GM18498 (cell line): ENCODE results near the gene CLK2.
A peak's percentile ranks its signal among the peaks of the same experiment; 100 is the strongest.
"Not testable (repeated sequence)": the region's sequence is repeated elsewhere in the genome, so short reads cannot be mapped to it uniquely, and the experiment has no call there.

ENCODE experiments used
- ATAC-seq: cut with Tn5 transposase; IDR thresholded peaks from one replicate; pipeline ENCODE4 v1.9.1; 2021; ENCODE audit warnings: mild to moderate bottlenecking, moderate library complexity; ENCODE audit not compliant: unreplicated experiment

The CLK2 gene

GRCh38 chr1:155297384-155297783 lies 24.1 kb upstream of the CLK2 start:
- ATAC-seq, result no peak

GRCh38 chr1:155296661-155297060 lies 23.4 kb upstream of the CLK2 start:
- ATAC-seq, result no peak

- ATAC-seq, result no peak
These were observed 22.6 kb upstream of the CLK2 start for GRCh38 chr1:155295942-155296267.

DNA sequence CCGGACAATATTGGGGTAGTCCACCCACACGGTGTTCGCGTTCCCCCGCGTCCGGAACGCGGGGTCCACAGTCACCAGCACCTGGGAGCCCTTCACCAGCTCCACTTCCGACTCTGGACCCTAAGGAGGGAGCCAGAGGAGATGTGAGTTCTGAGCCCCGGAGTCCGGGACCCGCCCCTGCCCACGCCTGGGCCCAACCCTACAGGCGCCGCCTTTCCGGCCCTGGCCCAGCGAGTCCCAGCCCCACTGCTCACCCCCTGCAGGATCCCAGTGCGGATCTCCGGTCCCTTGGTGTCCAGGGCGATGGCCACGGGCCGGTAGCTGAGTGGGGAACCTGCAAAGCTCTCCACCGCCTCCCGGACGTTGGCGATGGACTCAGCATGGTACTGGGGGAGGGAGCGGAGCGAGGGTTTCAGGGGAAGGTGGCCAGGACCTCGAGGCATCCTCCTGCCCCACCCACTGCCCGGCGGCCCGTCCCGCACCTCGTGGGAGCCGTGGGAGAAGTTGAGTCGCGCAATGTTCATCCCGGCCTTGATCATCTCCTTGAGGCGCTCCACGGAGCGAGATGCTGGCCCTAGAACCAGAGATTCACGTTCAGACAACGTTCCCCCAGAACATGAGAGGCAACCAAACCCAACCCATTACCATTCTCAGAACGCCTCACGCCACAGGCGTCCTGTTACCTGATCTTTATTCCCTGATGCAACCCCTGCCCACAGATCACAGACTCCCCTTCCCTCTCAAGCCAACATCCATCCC lies 22.1 kb upstream of the CLK2 start:
- no peak for ATAC-seq

- ATAC-seq, result no peak
These were observed 21.3 kb upstream of the CLK2 start for GRCh38 chr1:155294520-155295182.

GRCh38 chr1:155293086-155293749 lies 19.9 kb upstream of the CLK2 start:
- no peak for ATAC-seq

GRCh38 chr1:155291006-155291405 lies 17.7 kb upstream of the CLK2 start:
- ATAC-seq, result not testable (repeated sequence)

- no peak for ATAC-seq
These were observed 14.8 kb upstream of the CLK2 start for GRCh38 chr1:155287987-155288543.

DNA sequence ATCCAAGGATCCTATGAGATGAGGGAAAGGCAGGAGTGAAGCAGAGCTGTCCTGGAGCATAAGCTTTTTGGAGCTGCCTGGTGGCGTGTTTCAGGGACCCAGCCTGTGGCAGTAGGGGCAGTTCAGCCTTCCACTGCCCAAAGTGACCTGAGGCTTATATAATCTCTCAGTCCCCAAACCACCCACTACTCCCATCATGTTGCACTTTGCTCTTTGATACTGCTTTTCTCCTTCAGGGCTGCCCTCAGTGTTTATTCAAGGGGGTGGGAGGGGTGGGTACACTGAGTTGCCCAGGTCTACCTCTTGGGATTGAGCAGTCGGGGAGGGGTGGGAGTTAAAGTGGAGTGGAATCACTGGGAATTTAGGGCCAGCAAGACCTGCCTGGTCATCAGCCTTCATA lies 13.2 kb upstream of the CLK2 start:
- ATAC-seq, result no peak

- no peak for ATAC-seq
These were observed 12.3 kb upstream of the CLK2 start for GRCh38 chr1:155285631-155286044.

DNA sequence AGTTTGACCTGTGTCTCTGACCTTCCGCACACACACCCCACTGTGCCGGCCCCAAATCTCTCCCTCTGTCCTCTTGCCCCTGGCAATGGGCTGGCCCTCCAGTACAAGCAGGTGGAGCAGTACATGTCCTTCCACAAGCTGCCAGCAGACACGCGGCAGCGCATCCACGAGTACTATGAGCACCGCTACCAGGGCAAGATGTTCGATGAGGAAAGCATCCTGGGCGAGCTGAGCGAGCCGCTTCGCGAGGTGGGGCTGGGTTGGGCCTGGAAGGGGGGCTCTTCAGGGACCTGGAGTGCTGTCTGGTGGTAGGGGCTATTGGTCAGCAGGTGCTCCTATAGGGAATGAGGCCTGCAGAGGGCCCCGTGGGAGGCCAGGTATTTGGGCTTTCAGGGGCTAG lies 11.8 kb upstream of the CLK2 start:
- no peak for ATAC-seq

GRCh38 chr1:155284476-155284875 lies 11.2 kb upstream of the CLK2 start:
- ATAC-seq, result no peak

DNA sequence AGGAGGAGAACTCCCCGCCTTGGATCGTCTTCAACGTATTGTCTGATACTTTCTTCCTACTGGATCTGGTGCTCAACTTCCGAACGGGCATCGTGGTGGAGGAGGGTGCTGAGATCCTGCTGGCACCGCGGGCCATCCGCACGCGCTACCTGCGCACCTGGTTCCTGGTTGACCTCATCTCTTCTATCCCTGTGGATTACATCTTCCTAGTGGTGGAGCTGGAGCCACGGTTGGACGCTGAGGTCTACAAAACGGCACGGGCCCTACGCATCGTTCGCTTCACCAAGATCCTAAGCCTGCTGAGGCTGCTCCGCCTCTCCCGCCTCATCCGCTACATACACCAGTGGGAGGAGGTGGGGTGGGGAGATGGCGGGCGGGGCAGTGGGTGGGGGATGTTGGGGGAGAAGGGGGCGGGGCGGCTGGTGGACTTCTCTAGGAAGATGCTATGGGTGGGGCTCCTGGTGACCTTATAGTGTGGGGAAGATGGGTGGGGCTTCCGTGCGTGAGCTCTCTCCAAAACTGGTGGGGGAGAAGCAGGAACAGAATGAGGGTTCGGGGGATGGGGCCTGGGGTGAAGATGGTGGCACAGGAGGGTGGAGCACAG lies 9.3 kb upstream of the CLK2 start:
- no peak for ATAC-seq

- no peak for ATAC-seq
These were observed 6.0 kb upstream of the CLK2 start for GRCh38 chr1:155279268-155279667.

DNA sequence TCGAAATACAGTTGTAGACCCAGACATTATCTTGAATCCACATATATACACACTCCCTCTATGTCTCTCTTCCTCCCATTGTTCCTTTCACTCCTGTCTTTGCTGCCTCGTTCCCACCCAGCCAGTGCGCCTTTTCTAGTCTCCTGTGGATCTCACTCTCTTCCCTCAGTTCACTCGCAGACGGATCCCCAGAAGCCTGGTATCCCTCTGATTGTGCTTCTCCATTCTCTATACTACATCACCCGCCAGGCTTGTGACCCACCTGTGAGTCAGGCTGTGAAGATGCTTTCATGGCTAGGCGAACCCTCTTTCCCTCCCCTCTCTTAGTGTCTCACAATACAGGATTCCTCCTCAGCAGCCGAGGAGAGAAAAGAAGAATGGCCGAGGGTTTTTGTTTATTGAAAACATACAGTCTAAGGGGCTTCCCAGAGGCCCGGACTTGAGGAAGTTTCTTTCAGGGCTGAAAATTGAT lies 5.4 kb upstream of the CLK2 start:
- no peak for ATAC-seq

DNA sequence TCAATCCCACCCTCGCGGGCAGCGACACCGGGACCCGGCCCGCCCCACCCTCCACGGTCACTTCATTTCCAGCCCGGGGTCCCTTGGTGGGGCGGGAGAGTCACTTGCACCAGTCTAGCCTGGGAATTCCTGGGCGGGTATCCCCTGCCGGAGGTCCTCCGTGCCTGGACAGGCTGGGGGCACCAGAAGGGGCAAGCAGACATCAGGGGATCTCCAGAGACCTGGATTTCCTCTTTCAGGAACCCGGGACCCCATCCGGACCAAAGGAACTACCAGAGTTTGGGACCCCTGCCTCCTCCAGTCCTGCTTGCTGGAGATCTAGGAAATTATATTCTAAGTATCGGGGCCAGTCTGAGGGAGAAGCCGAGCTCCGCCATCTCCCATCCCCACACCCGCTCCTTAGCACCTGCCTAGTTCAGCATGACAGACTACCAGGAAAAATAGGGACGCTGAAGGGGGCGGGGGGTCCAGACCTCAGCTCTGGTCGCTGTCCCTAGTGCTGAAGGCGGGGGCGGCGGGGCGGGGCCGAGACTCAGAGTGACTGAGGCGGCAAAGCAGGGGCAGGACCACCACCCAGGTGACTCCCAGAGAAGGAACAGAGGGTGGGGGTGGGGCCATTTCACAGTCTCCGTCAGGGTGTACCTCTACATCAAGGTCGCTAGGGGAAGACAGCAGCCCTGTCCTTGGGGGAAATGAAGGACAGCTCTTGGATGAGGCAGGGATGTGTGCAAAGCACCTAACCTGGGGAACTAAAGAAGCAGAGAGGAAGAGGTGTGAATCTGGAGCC lies 4.8 kb upstream of the CLK2 start:
- ATAC-seq, result no peak

GRCh38 chr1:155277070-155277901 lies 4.0 kb upstream of the CLK2 start, which contains the start of gene HCN3:
HCN3 (plus strand) TSS chr1:155277463; CDS start chr1:155277591, 128 bp downstream.
- peak; percentile 66 for ATAC-seq

GRCh38 chr1:155272466-155273342 lies 600 bp downstream of the CLK2 start:
- peak; percentile 40 for ATAC-seq

GRCh38 chr1:155269381-155269780 lies 3.9 kb downstream of the CLK2 start:
- no peak for ATAC-seq
